ENCODE measurements around the gene SDC4.

DNA sequence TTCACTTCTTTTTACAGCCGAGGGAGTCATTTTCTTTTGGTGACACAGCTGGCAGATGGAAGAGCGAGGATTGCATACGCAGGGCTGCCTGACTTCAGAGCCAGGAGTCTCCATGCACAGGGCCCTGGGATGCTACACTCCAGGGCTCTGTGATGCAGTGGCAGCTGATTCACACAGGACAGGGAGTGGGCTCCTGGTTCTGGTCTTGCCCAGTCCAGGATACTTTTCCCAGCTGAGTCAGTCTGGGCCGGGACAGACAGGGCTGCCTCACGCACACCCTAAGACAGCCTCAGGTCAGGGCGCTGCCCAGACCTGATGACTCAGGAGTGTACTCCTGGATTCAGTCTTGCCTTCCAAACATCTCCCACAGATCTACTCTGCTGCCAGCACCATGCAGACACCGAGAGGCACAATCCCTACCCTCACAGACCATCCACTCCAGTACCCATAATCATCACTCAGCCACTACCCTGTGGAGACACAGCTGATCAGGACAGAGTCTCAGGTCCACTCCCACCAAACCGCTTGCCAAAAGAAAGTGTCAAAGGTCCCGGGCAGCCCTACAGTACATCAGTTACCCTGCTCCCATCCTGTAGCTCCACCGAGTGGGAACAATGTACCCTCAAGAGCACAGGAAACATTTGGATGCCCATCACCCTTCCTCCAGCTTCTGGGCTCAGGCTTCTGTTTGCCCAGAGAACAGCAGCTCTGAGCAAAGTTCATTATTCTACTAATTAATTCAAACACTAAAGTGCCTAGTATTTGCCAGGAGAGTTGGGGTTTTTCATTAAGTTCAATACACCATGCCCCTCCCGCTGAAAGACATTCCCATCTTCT is 11.5 kb downstream of the SDC4 start:
- TF ChIP-seq GATA3 (IDR thresholded peaks at IDR 0.05; ENCODE audit: low read depth, low read length), result no peak
- TF ChIP-seq GATA2 (IDR thresholded peaks at IDR 0.05; ENCODE audit: low read depth, low read length), result no peak

All from SH-SY5Y (cell line).